GM23248 (cell line): ENCODE data around the gene RECQL. TPM values are rescaled to one million over a fixed set of nuclear protein-coding genes. Genes with fewer than 3 reads are reported as not detected.

ENCODE experiments used
- DNase-seq: peaks from one replicate; pipeline ENCODE4 v3.0.0-alpha.2; 2015
- H2AFZ ChIP-seq: fragments of 200-600 bp; sonication (generic); 2 replicates; pipeline ENCODE4 v1.6.1; 2016; ENCODE audit warnings: antibody characterized with exemption
- H3F3A ChIP-seq: fragments of 200-600 bp; sonication (generic); 2 replicates; pipeline ENCODE4 v1.6.1; 2016; ENCODE audit warnings: mild to moderate bottlenecking, antibody characterized with exemption, mixed run types; ENCODE audit not compliant: insufficient read depth
- H3K27ac ChIP-seq: fragments of 200-600 bp; sonication (generic); 2 replicates; pipeline ENCODE4 v1.5.1; 2016; ENCODE audit warnings: mild to moderate bottlenecking
- H3K27me3 ChIP-seq: fragments of 200-600 bp; sonication (generic); replicated peaks from 2 replicates; pipeline ENCODE4 v1.6.1; 2016; ENCODE audit warnings: mild to moderate bottlenecking; ENCODE audit not compliant: insufficient read depth
- H3K36me3 ChIP-seq: fragments of 200-600 bp; sonication (generic); 2 replicates; pipeline ENCODE4 v1.6.1; 2016; ENCODE audit warnings: low read depth, mild to moderate bottlenecking
- H3K4me1 ChIP-seq: fragments of 200-600 bp; sonication (generic); 2 replicates; pipeline ENCODE4 v1.6.1; 2016; ENCODE audit warnings: mild to moderate bottlenecking; ENCODE audit not compliant: insufficient read depth
- H3K4me2 ChIP-seq: fragments of 200-600 bp; sonication (generic); one replicate; pipeline ENCODE4 v1.6.1; 2016; ENCODE audit warnings: mild to moderate bottlenecking; ENCODE audit not compliant: unreplicated experiment
- H3K4me3 ChIP-seq: fragments of 200-600 bp; sonication (generic); 2 replicates; pipeline ENCODE4 v1.5.1; 2016; ENCODE audit warnings: mild to moderate bottlenecking
- H3K79me2 ChIP-seq: fragments of 200-600 bp; sonication (generic); 2 replicates; pipeline ENCODE4 v1.6.1; 2016; ENCODE audit warnings: mild to moderate bottlenecking; ENCODE audit not compliant: insufficient read depth
- H3K9ac ChIP-seq: fragments of 200-600 bp; sonication (generic); 2 replicates; pipeline ENCODE4 v1.6.1; 2016; ENCODE audit warnings: mild to moderate bottlenecking
- H3K9me2 ChIP-seq: fragments of 200-600 bp; sonication (generic); 2 replicates; pipeline ENCODE4 v1.6.1; 2016; ENCODE audit warnings: mixed run types, mild to moderate bottlenecking, moderate library complexity; ENCODE audit not compliant: insufficient read depth
- H3K9me3 ChIP-seq: fragments of 200-600 bp; sonication (generic); one replicate; pipeline ENCODE4 v1.6.1; 2017; ENCODE audit warnings: low read depth
- H4K20me1 ChIP-seq: fragments of 200-600 bp; sonication (generic); 2 replicates; pipeline ENCODE4 v1.6.0; 2016; ENCODE audit not compliant: insufficient read depth
- EZH2 ChIP-seq: fragments of 200-600 bp; sonication (generic); IDR thresholded peaks from 2 replicates; pipeline ENCODE4 v1.6.1; 2018; ENCODE audit warnings: antibody characterized with exemption, mild to moderate bottlenecking; ENCODE audit not compliant: insufficient read depth, poor library complexity, severe bottlenecking
- EZH2phosphoT487 ChIP-seq: fragments of 200-600 bp; sonication (generic); IDR thresholded peaks from 2 replicates; pipeline ENCODE4 v1.6.1; 2018; ENCODE audit warnings: antibody characterized with exemption, moderate library complexity, mild to moderate bottlenecking, low read depth; ENCODE audit not compliant: insufficient read depth
- WGBS, 2 experiments: methylation state at CpG; one replicate each; pipeline ENCODE4 v1.1.6; 2015 to 2017; ENCODE audit warnings: low lambda C conversion rate in 2 of 2, low coverage in 1 of 2; ENCODE audit errors: missing lambda C conversion rate in 2 of 2; 5-methylcytosine and 5-hydroxymethylcytosine counted together
- in situ Hi-C: fragments of 300-500 bp; cut with MboI; formaldehyde crosslinking; loops from 2 replicates; pipeline ENCODE4 v1.15.0; 2020
- polyA plus RNA-seq: library from polyadenylated mRNA; unstranded; fragments of >200 nt; fragmentation: Nextera tagmentation; extraction: Ambion mirVana; gene quantifications from 2 replicates; pipeline ENCODE4 v1.2.1, GENCODE V29; 2016
- total RNA-seq: library from RNA; depleted of rRNA; stranded (reverse); fragments of >200 nt; shearing (Covaris generic); gene quantifications from 2 replicates; pipeline ENCODE4 v1.2.3, GENCODE V29; 2014

RECQL gene
- total and polyA plus RNA-seq, 2 experiments from 2014 or later, result 80.3 to 102 TPM

DNA sequence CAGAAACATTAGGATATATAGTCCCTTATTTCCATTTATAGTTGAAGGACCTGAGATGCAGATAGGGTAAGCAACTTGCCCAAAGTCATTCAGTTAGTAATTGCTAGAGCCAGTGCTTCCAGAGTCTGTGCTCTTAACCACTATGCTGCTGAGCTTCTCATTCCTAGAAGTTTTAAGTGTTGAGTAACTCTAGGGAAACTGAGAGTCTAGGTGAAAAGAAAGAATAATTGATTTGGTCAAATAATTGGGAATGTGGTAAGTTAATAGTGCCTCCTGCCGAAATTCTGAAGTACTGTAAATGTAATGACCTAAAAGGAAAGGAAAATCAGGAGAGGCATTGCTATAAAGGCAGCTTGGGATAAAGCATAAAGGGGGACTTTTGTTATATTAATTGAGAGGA is 49.9 kb downstream of the RECQL start:
- peak; percentile 14 for DNase-seq
- in situ Hi-C loops, result no loop called here

DNA sequence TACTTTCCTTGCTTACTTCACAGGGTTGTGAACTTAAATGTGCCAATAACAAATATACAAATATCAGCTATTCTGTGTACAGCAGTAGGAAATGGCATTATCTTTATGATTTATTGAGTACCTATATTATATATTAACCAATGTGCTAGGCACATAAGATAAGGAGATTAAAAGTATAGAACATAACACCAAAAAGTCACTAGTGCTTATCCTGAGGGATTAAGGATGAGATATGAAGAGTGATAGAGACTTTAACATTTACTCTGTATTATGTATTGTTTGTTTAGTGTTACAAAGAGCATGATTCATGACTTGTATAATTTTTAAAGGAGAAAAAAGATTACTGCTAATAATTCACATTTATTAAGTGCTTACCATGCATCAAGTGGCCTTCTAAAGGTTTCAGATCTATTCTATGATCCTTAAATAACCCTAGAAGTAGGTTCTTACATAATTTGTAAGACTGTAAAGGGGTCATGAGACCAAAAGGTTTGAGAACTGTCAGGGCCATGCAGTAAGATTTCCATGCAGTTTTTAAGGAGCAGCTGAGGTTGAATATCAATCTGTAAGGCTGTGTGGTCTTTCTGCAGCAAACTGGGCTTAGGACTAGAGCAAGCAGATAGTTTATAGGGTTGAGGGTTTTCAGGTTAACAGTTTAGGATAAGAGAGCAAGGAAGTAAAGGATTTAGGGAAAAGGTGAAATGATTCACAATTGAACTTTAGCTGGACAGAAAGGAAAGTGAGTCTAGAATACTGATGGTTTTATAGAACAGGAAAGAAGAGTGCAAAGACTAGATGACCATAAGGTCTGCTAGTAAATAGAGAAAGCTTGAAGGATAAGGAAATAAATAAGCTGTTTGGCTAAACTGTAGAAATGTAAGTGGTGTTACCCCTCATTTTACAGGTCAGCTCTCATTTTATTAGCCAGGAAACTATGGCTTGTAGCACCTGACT is 57.0 kb downstream of the RECQL start:
- Histone ChIP-seq H3K36me3 (peaks cover 46% of the 10 kb centered on the region), H3K9me2 (no peaks in the 10 kb centered on the region), H3K27ac (no peak overlapping the region), H3K4me2 (no peak overlapping the region), H3K9me3 (no peaks in the 10 kb centered on the region), H3K4me1 (peaks cover 15% of the 10 kb centered on the region; the same call in 1 of the 2 replicates), H3K79me2 (peaks cover 55% of the 10 kb centered on the region), H3F3A (no peaks in the 10 kb centered on the region), H3K4me3 (no peak overlapping the region), H3K27me3 (no peaks in the 10 kb centered on the region), H2AFZ (no peak overlapping the region), H3K9ac (no peak overlapping the region), H4K20me1 (no peaks in the 10 kb centered on the region)
- DNase-seq, result no peak
- TF ChIP-seq EZH2 (no peak), EZH2phosphoT487 (no peak)
- in situ Hi-C loops, result no loop called here

More for the DNA sequence above, 49.9 kb downstream of the RECQL start:
- TF ChIP-seq EZH2phosphoT487, result no peak
- no peaks in the 10 kb centered on the region for H4K20me1 ChIP-seq
- H3K27ac ChIP-seq, result no peak overlapping the region
- no peaks in the 10 kb centered on the region for H3K27me3 ChIP-seq
- no peak overlapping the region for H3K4me3 ChIP-seq
- H3K9me3 ChIP-seq, result no peaks in the 10 kb centered on the region
- WGBS, 2 experiments, result 33 to 44% methylated on average over 1 of the region's 1 CpG
- H2AFZ ChIP-seq, result no peak overlapping the region
- no peak overlapping the region for H3K9ac ChIP-seq
- H3K4me1 ChIP-seq, result peaks cover 7% of the 10 kb centered on the region; the same call in 1 of the 2 replicates
- no peak overlapping the region for H3K4me2 ChIP-seq
- no peaks in the 10 kb centered on the region for H3K9me2 ChIP-seq
- H3K79me2 ChIP-seq, result no peaks in the 10 kb centered on the region
- peaks cover 50% of the 10 kb centered on the region for H3K36me3 ChIP-seq
- H3F3A ChIP-seq, result peaks cover 7% of the 10 kb centered on the region; the same call in 1 of the 2 replicates

DNA sequence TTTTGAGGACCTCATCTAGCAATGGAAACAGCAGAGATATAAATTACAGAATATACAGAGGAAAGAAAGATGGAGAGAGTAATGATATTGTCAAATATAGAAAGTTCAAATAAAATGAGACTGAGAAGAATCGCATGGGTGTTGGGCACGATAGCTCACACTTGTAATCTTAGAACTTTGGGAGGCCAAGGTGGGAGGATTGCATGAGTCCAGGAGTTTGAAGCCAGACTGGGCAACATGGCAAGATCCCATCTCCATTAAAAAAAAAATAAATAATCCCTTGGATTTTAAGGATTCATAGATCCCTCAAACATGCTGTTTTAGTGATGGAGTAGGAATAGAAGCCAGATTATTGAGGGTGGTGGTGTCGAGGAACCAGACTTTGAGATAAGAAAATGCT is 62.1 kb downstream of the RECQL start:
- Histone ChIP-seq H3K9ac (no peak overlapping the region), H3K27me3 (no peaks in the 10 kb centered on the region), H3K9me2 (no peaks in the 10 kb centered on the region), H3F3A (peaks cover 6% of the 10 kb centered on the region; the same call in 1 of the 2 replicates), H3K79me2 (peaks cover 69% of the 10 kb centered on the region), H3K9me3 (no peaks in the 10 kb centered on the region), H3K27ac (no peak overlapping the region), H3K4me1 (peaks cover 14% of the 10 kb centered on the region; the same call in 1 of the 2 replicates), H3K4me3 (peak overlapping the region; percentile 99; the same call in 1 of the 2 replicates), H4K20me1 (no peaks in the 10 kb centered on the region), H3K4me2 (peak overlapping the region; percentile 98), H2AFZ (no peak overlapping the region), H3K36me3 (peaks cover 22% of the 10 kb centered on the region)
- TF ChIP-seq EZH2phosphoT487, result no peak
- TF ChIP-seq EZH2, result no peak
- in situ Hi-C loops, result no loop called here
- 97 to 100% methylated on average over 3 of the region's 3 CpGs for WGBS, 2 experiments
- no peak for DNase-seq

DNA sequence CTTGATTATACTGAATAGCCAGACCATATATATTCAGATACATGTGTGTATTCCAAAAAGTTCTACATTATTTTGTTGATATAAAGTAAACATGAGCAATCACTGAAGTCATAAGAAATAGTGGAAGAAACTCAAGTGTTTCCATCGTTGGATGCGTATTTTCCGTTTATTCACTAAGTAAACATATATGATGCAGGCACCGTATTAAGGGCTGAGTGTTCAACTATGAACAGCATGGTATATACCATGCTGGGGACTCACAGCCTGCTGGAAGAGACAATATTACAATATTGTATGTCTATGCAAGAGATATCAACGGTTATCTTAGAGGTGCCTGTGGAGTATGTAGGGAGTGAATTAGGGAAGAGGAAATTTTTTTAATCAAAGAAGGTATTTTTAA is 62.8 kb downstream of the RECQL start:
- H3K27ac ChIP-seq, result peak overlapping the region; percentile 98
- no peaks in the 10 kb centered on the region for H3K9me3 ChIP-seq
- H4K20me1 ChIP-seq, result no peaks in the 10 kb centered on the region
- H3K4me1 ChIP-seq, result peaks cover 9% of the 10 kb centered on the region; the same call in 1 of the 2 replicates
- peaks cover 6% of the 10 kb centered on the region; the same call in 1 of the 2 replicates for H3F3A ChIP-seq
- in situ Hi-C loops, result no loop called here
- TF ChIP-seq EZH2phosphoT487 (no peak), EZH2 (no peak)
- peaks cover 16% of the 10 kb centered on the region for H3K36me3 ChIP-seq
- peak overlapping the region; percentile 98 for H3K4me2 ChIP-seq
- H3K9me2 ChIP-seq, result no peaks in the 10 kb centered on the region
- H2AFZ ChIP-seq, result peak overlapping the region; percentile 98
- DNase-seq, result peak; percentile 30
- 98 to 99% methylated on average over 5 of the region's 5 CpGs for WGBS, 2 experiments
- peak overlapping the region; percentile 99 for H3K4me3 ChIP-seq
- H3K79me2 ChIP-seq, result peaks cover 62% of the 10 kb centered on the region
- H3K9ac ChIP-seq, result peak overlapping the region; percentile 99
- H3K27me3 ChIP-seq, result no peaks in the 10 kb centered on the region
